ENCODE measurements around the gene TIGAR. TPM values are rescaled to one million over a fixed set of nuclear protein-coding genes. Genes with fewer than 3 reads are reported as not detected.
A peak's percentile ranks its signal among the peaks of the same experiment; 100 is the strongest.

The TIGAR gene
- total and polyA plus RNA-seq, 2 donors (not counting 1 experiment from before 2014, with no cell fraction given): 2.3 to 6.6 TPM

GRCh38 chr12:4275870-4276301 lies 45.1 kb upstream of the TIGAR start:
- H3K79me2 ChIP-seq (ENCODE audit: control insufficient read depth, insufficient read depth, low read length): peaks cover 58% of the 10 kb centered on the region
- peak overlapping the region; percentile 99 for H3K4me3 Mint-ChIP-seq
- H3K36me3 ChIP-seq (replicated peaks in 1 of 2; ENCODE audit: control extremely low read depth in 1 of 2, control insufficient read depth in 1 of 2, extremely low read depth in 1 of 2, insufficient read depth in 2 of 2, low read length in 1 of 2): peaks cover 2 to 39% of the 10 kb centered on the region in 2 experiments

More at GRCh38 chr12:4275870-4276301, 45.1 kb upstream of the TIGAR start:
- POLR2A ChIA-PET: interaction anchor here (0.8 kb wide), 1 partner anchor 168 kb away, joined by 5 read pairs; no protein-coding TSS in a partner anchor
- H3K4me3 ChIP-seq (ENCODE audit: control extremely low read depth in 1 of 5, extremely low read depth in 1 of 5, insufficient read depth in 1 of 5, low read depth in 2 of 5, low read length in 4 of 5): peak overlapping the region in 3 of 5 experiments; percentile 77 to 90 (median 89)
- H3K9ac ChIP-seq (ENCODE audit: low read length): peak overlapping the region; percentile 91
- no peaks in the 10 kb centered on the region for H3K27me3 Mint-ChIP-seq
- TF ChIP-seq EZH2 (IDR thresholded peaks at IDR 0.05; ENCODE audit: borderline replicate concordance, insufficient read depth, low read depth, low read length, poor library complexity, severe bottlenecking) (no peak), CTCF (IDR thresholded peaks at IDR 0.05) (no peak)
- no peaks in the 10 kb centered on the region for H3K9me3 Mint-ChIP-seq (ENCODE audit: insufficient read depth)
- peak; percentile 37 for DNase-seq
- WGBS (ENCODE audit: insufficient coverage): 67% methylated on average over 12 of the region's 14 CpGs
- H3K27ac Mint-ChIP-seq: peak overlapping the region; percentile 59
- intact Hi-C loops (cut with micrococcal nuclease): loop anchor here (10.0 kb wide), 1 partner anchor 971 kb away; no protein-coding TSS in a partner anchor
- H3K27ac ChIP-seq (ENCODE audit: low read length in 2 of 2): no peak overlapping the region
- H3K9me3 ChIP-seq (ENCODE audit: control extremely low read depth in 1 of 3, control insufficient read depth in 2 of 3, insufficient read depth in 1 of 3, low read length in 2 of 3): no peaks in the 10 kb centered on the region
- H3K27me3 ChIP-seq (replicated peaks in 1 of 4; ENCODE audit: control extremely low read depth in 1 of 4, control insufficient read depth in 3 of 4, insufficient read depth in 4 of 4, low read length in 3 of 4): no peaks in the 10 kb centered on the region
- peaks cover 35% of the 10 kb centered on the region for H3K4me1 Mint-ChIP-seq
- CTCF ChIA-PET: interaction anchor here (0.7 to 12.6 kb wide), 44 partner anchors 7 to 976 kb away, joined by 3 to 396 read pairs (median 9); partner anchors contain the start of gene PARP11
- peaks cover 26% of the 10 kb centered on the region for H4K20me1 ChIP-seq (ENCODE audit: control insufficient read depth, insufficient read depth, low read length, poor library complexity, severe bottlenecking)
- peak overlapping the region; percentile 79 for H3K4me2 ChIP-seq (replicated peaks; ENCODE audit: low read depth, low read length, poor library complexity, severe bottlenecking)
- peaks cover 18 to 41% of the 10 kb centered on the region in 2 donors for H3K4me1 ChIP-seq (ENCODE audit: control insufficient read depth in 2 of 2, insufficient read depth in 2 of 2, low read length in 2 of 2)
- no peak for ATAC-seq (ENCODE audit: low read depth)
- H2AFZ ChIP-seq (ENCODE audit: insufficient read depth, low read depth, low read length, poor library complexity, severe bottlenecking): no peak overlapping the region
